H1 (cell line): ENCODE measurements around the gene ZNF358. TPM values are rescaled to one million over a fixed set of nuclear protein-coding genes. Genes with fewer than 3 reads are reported as not detected.
A peak's percentile ranks its signal among the peaks of the same experiment; 100 is the strongest.

ENCODE experiments used
- CTCF ChIA-PET: fragments of 300-600 bp; sonication (Branson Sonifier 250); formaldehyde crosslinking; loops from one replicate; lab custom pipeline; 2021; ENCODE audit not compliant: partially characterized antibody; lab: Charles Lee
- POLR2A ChIA-PET: fragments of 300-600 bp; sonication (Branson Sonifier 250); formaldehyde crosslinking; loops from one replicate; lab custom pipeline; 2021; ENCODE audit warnings: inconsistent platforms; ENCODE audit not compliant: partially characterized antibody; lab: Charles Lee
- DNase-seq, 2 experiments: peaks; one replicate each; pipeline versions ENCODE4 v3.0.0 to v3.0.0-alpha.2; 2010 to 2022; ENCODE audit warnings: low spot score in 2 of 2, low read depth in 1 of 2, mixed read lengths in 1 of 2
- FAIRE-seq: peaks from 2 replicates; lab custom pipeline; 2011; peaks lifted over from hg19 to GRCh38; lab: Jason Lieb, UNC
- H2AFZ ChIP-seq: 2 replicates; pipeline ENCODE4 v1.8.1; 2012; ENCODE audit warnings: low read length, inconsistent platforms
- H2AK5ac ChIP-seq: 2 replicates; pipeline ENCODE4 v1.6.1; 2013; ENCODE audit warnings: low read depth, low read length
- H2BK120ac ChIP-seq: replicated peaks from 2 replicates; pipeline ENCODE3; 2013; ENCODE audit warnings: low read depth, low read length, inconsistent platforms
- H2BK12ac ChIP-seq: 2 replicates; pipeline ENCODE4 v1.6.1; 2013; ENCODE audit warnings: low read depth, low read length
- H2BK15ac ChIP-seq: 2 replicates; pipeline ENCODE4 v1.6.1; 2013; ENCODE audit warnings: low read length
- H2BK20ac ChIP-seq: 2 replicates; pipeline ENCODE4 v1.6.1; 2013; ENCODE audit warnings: low read length
- H2BK5ac ChIP-seq: 2 replicates; pipeline ENCODE4 v1.6.1; 2013; ENCODE audit warnings: low read depth, low read length
- H3K14ac ChIP-seq: 2 replicates; pipeline ENCODE4 v1.6.1; 2013; ENCODE audit warnings: inconsistent platforms; ENCODE audit not compliant: insufficient read length
- H3K18ac ChIP-seq: 2 replicates; pipeline ENCODE4 v1.6.1; 2013; ENCODE audit warnings: low read length; ENCODE audit errors: extremely low read depth
- H3K23ac ChIP-seq: 2 replicates; pipeline ENCODE4 v1.6.1; 2013; ENCODE audit warnings: inconsistent platforms; ENCODE audit not compliant: insufficient read length
- H3K23me2 ChIP-seq: 2 replicates; pipeline ENCODE4 v1.6.1; 2013; ENCODE audit warnings: low read depth, low read length
- H3K27ac ChIP-seq: 2 replicates; pipeline ENCODE4 v1.6.1; 2011; ENCODE audit warnings: low read depth, low read length, inconsistent platforms
- H3K27me3 ChIP-seq, 4 experiments: replicated peaks in 1 of 4; 1 replicate in 1 of 4; 2 replicates in 3 of 4; pipeline versions ENCODE4 v1.6.1 to v1.8.1; 2011 to 2013; ENCODE audit warnings: low read length in 3 of 4, mild to moderate bottlenecking in 3 of 4, inconsistent platforms in 2 of 4, mixed read lengths in 2 of 4, moderate library complexity in 1 of 4; ENCODE audit not compliant: control insufficient read depth in 3 of 4, insufficient read depth in 3 of 4; ENCODE audit errors: extremely low read depth in 1 of 4
- H3K36me3 ChIP-seq, 4 experiments: 2 replicates each; pipeline versions ENCODE4 v1.6.1 to v1.8.1; 2011 to 2013; ENCODE audit warnings: mild to moderate bottlenecking in 4 of 4, low read length in 3 of 4, moderate library complexity in 2 of 4, control low read depth in 1 of 4, inconsistent platforms in 1 of 4; ENCODE audit not compliant: insufficient read depth in 4 of 4, control insufficient read depth in 2 of 4
- H3K4ac ChIP-seq: replicated peaks from 2 replicates; pipeline ENCODE3; 2013; ENCODE audit warnings: low read length, low read depth, mixed read lengths, inconsistent platforms; ENCODE audit not compliant: insufficient read length
- H3K4me1 ChIP-seq, 4 experiments: replicated peaks in 1 of 4; 1 replicate in 1 of 4; 2 replicates in 3 of 4; pipeline versions ENCODE4 v1.6.1 to v1.8.1; 2011 to 2013; ENCODE audit warnings: low read length in 3 of 4, inconsistent platforms in 2 of 4, mixed read lengths in 1 of 4; ENCODE audit not compliant: insufficient read depth in 4 of 4, control insufficient read depth in 3 of 4
- H3K4me2 ChIP-seq, 2 experiments: 2 replicates each; pipeline versions ENCODE4 v1.6.1 to v1.8.1; 2011 to 2013; ENCODE audit warnings: low read depth in 2 of 2, low read length in 2 of 2, control low read depth in 1 of 2, inconsistent platforms in 1 of 2, mild to moderate bottlenecking in 1 of 2; ENCODE audit not compliant: insufficient read depth in 1 of 2
- H3K4me3 ChIP-seq, 4 experiments: fragments of 200-600, 300-600 bp in 1 of 4; sonication (generic), shearing (Covaris generic), sonication (Bioruptor Twin) in 1 of 4; 2 replicates each; pipeline versions ENCODE4 v1.5.1 to v1.8.1; 2011 to 2016; ENCODE audit warnings: low read length in 4 of 4, low read depth in 3 of 4, control low read depth in 2 of 4, inconsistent platforms in 2 of 4, mild to moderate bottlenecking in 2 of 4, mixed read lengths in 1 of 4, moderate library complexity in 1 of 4; ENCODE audit not compliant: insufficient read depth in 2 of 4; ENCODE audit errors: extremely low read depth in 1 of 4
- H3K56ac ChIP-seq: replicated peaks from 2 replicates; pipeline ENCODE3; 2013; ENCODE audit warnings: low read depth, mild to moderate bottlenecking, mixed read lengths, low read length, inconsistent platforms; ENCODE audit not compliant: insufficient read length
- H3K79me1 ChIP-seq: 2 replicates; pipeline ENCODE4 v1.6.1; 2013; ENCODE audit warnings: low read depth, low read length, control low read depth
- H3K79me2 ChIP-seq, 2 experiments: 2 replicates each; pipeline versions ENCODE4 v1.6.1 to v1.8.1; 2012 to 2013; ENCODE audit warnings: low read length in 2 of 2, mild to moderate bottlenecking in 2 of 2, inconsistent platforms in 1 of 2; ENCODE audit not compliant: insufficient read depth in 2 of 2, control insufficient read depth in 1 of 2
- H3K9ac ChIP-seq, 4 experiments: replicated peaks in 1 of 4; 1 replicate in 1 of 4; 2 replicates in 3 of 4; pipeline versions ENCODE4 v1.6.1 to v1.8.1; 2011 to 2013; ENCODE audit warnings: low read depth in 3 of 4, low read length in 3 of 4, control low read depth in 2 of 4, mild to moderate bottlenecking in 2 of 4, moderate library complexity in 2 of 4, inconsistent platforms in 1 of 4; ENCODE audit errors: extremely low read depth in 1 of 4
- H3K9me3 ChIP-seq, 2 experiments: 2 replicates each; pipeline versions ENCODE4 v1.6.1 to v1.8.1; 2012 to 2013; ENCODE audit warnings: mild to moderate bottlenecking in 2 of 2, moderate library complexity in 2 of 2, control low read depth in 1 of 2, inconsistent platforms in 1 of 2, low read depth in 1 of 2, low read length in 1 of 2, mixed read lengths in 1 of 2; ENCODE audit not compliant: insufficient read depth in 2 of 2
- H4K20me1 ChIP-seq, 2 experiments: replicated peaks in 1 of 2; 2 replicates each; pipeline versions ENCODE3 to v1.8.1; 2011 to 2013; ENCODE audit warnings: inconsistent platforms in 2 of 2, low read length in 2 of 2, mild to moderate bottlenecking in 1 of 2; ENCODE audit not compliant: insufficient read depth in 2 of 2, control insufficient read depth in 1 of 2
- H4K5ac ChIP-seq: 2 replicates; pipeline ENCODE4 v1.6.1; 2013; ENCODE audit warnings: low read length, low read depth, mixed read lengths, inconsistent platforms; ENCODE audit not compliant: insufficient read length
- H4K8ac ChIP-seq: 2 replicates; pipeline ENCODE4 v1.8.0; 2013; ENCODE audit warnings: mild to moderate bottlenecking, moderate library complexity, low read length, inconsistent platforms; ENCODE audit not compliant: insufficient read depth; ENCODE audit errors: extremely low read depth
- H4K91ac ChIP-seq: replicated peaks from 2 replicates; pipeline ENCODE3; 2013; ENCODE audit warnings: low read length, mixed read lengths, inconsistent platforms; ENCODE audit not compliant: insufficient read length
- CEBPB ChIP-seq: IDR thresholded peaks from 2 replicates; pipeline ENCODE4 v1.6.1; 2012; ENCODE audit warnings: low read depth, low read length
- FOSL1 ChIP-seq: IDR thresholded peaks from 2 replicates; pipeline ENCODE4 v1.6.1; 2011; ENCODE audit warnings: mild to moderate bottlenecking, low read depth, low read length, moderate library complexity; ENCODE audit not compliant: insufficient read depth
- TAF1 ChIP-seq: IDR thresholded peaks from 2 replicates; pipeline ENCODE4 v1.6.1; 2011; ENCODE audit warnings: mild to moderate bottlenecking, low read depth, low read length
- TEAD4 ChIP-seq: IDR thresholded peaks from 2 replicates; pipeline ENCODE4 v1.6.1; 2012; ENCODE audit warnings: low read depth, low read length, inconsistent platforms, mixed read lengths
- WGBS, 2 experiments: shearing (Covaris generic) in 1 of 2; methylation state at CpG; one replicate each; pipeline versions ENCODE4 v1.1.6 to v1.1.7; 2013 to 2015; ENCODE audit warnings: low lambda C conversion rate in 2 of 2, mixed read lengths in 2 of 2, inconsistent platforms in 1 of 2, low coverage in 1 of 2, missing lambda C conversion rate in 1 of 2; ENCODE audit not compliant: insufficient replicate concordance in 2 of 2, insufficient coverage in 1 of 2, insufficient read length in 1 of 2; ENCODE audit errors: extremely low coverage in 1 of 2, missing lambda C conversion rate in 1 of 2; 5-methylcytosine and 5-hydroxymethylcytosine counted together
- polyA plus RNA-seq, 7 experiments: library from polyadenylated mRNA; depleted of rRNA in 3 of 7; stranded (reverse) in 5 of 7; unstranded in 2 of 7; fragments of >200 nt in 5 of 7; fragments of 200-250 nt in 2 of 7; gene quantifications; 1 replicate in 5 of 7; 2 replicates in 1 of 7; 4 replicates in 1 of 7; pipeline versions ENCODE4 v1.2.1 to v1.2.3, GENCODE V29; 2011 to 2013; ENCODE audit warnings: missing spikeins in 2 of 7, mixed read lengths in 2 of 7
- total RNA-seq: library from RNA; stranded (reverse); fragmentation: NEBNext Ultra II Directional; extraction: Animal tissue kit (Norgen Biotek cat#: 25700); gene quantifications from 2 replicates; pipeline ENCODE4 v1.2.1, GENCODE V29; 2021
- TF ChIP-seq, protein P1 (sequence below): IDR thresholded peaks from 2 replicates; pipeline ENCODE4 v1.6.1; 2012; ENCODE audit warnings: low read length, inconsistent platforms

Gene ZNF358
- total and polyA plus RNA-seq, 2 of the 8 experiments (the other 6 are each of a cell fraction or from before 2014, with no cell fraction given), result 40.0 to 60.3 TPM

DNA sequence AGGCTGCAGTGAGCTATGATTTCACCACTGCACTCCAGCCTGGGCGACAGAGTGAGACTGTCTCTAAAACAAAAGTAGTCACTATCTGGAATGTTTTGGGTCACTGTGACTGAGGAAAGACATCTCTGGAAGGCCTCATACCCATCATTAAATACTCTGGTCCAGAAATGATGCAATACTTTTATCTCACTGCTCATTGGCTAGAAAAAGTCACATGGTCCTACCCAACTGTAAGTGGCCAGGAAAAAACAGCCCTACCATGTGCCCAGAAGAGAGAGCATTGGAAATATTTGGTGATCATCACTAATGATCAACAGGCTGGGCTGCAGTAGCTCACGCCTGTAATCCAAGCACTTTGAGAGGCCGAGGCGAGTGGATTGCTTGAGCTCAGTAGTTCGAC lies 49.4 kb downstream of the ZNF358 start:
- no peaks in the 10 kb centered on the region for H3K9me3 ChIP-seq
- no peak overlapping the region for H3K4ac ChIP-seq
- H4K20me1 ChIP-seq, result no peaks in the 10 kb centered on the region
- no peak overlapping the region for H4K8ac ChIP-seq
- H4K5ac ChIP-seq, result no peak overlapping the region
- H3K27me3 ChIP-seq, result no peaks in the 10 kb centered on the region
- no peak overlapping the region for H3K14ac ChIP-seq
- H3K79me2 ChIP-seq, result no peaks in the 10 kb centered on the region
- no peak overlapping the region for H2BK20ac ChIP-seq
- DNase-seq (no peak), FAIRE-seq (no peak)
- no peaks in the 10 kb centered on the region for H3K4me1 ChIP-seq
- no peak overlapping the region for H3K23ac ChIP-seq
- H3K79me1 ChIP-seq, result no peaks in the 10 kb centered on the region
- WGBS, 2 experiments, result 70% methylated on average over 5 of the region's 5 CpGs; no CpG with 5 or more reads in 1 of the 2 experiments
- no peaks in the 10 kb centered on the region; a peak in 2 of 8 replicates for H3K36me3 ChIP-seq
- no peak overlapping the region for H3K27ac ChIP-seq
- ChIA-PET POLR2A (interaction anchor here (1.0 kb wide), 1 partner anchor 10 kb away, joined by 3 read pairs; no protein-coding TSS in a partner anchor), CTCF (interaction anchor here (0.9 to 2.1 kb wide), 7 partner anchors 18 to 463 kb away, joined by 3 to 7 read pairs (median 5); partner anchors contain the start of genes CAMSAP3 and TRAPPC5)
- H2AFZ ChIP-seq, result no peak overlapping the region
- no peak overlapping the region for H2BK5ac ChIP-seq
- H2BK120ac ChIP-seq, result no peak overlapping the region
- no peak overlapping the region for H3K9ac ChIP-seq
- no peak overlapping the region for H3K4me3 ChIP-seq
- H2BK15ac ChIP-seq, result no peak overlapping the region
- H3K18ac ChIP-seq, result no peak overlapping the region
- no peak overlapping the region for H2AK5ac ChIP-seq
- H2BK12ac ChIP-seq, result no peak overlapping the region
- H3K23me2 ChIP-seq, result no peaks in the 10 kb centered on the region
- no peak overlapping the region for H4K91ac ChIP-seq
- H3K4me2 ChIP-seq, result no peak overlapping the region
- H3K56ac ChIP-seq, result no peak overlapping the region
- TF ChIP-seq CEBPB, result peak; percentile 84
- TF ChIP-seq TEAD4, result no peak
- no peak for TF ChIP-seq FOSL1
- TF ChIP-seq TAF1, result no peak
- TF ChIP-seq, protein P1, sequence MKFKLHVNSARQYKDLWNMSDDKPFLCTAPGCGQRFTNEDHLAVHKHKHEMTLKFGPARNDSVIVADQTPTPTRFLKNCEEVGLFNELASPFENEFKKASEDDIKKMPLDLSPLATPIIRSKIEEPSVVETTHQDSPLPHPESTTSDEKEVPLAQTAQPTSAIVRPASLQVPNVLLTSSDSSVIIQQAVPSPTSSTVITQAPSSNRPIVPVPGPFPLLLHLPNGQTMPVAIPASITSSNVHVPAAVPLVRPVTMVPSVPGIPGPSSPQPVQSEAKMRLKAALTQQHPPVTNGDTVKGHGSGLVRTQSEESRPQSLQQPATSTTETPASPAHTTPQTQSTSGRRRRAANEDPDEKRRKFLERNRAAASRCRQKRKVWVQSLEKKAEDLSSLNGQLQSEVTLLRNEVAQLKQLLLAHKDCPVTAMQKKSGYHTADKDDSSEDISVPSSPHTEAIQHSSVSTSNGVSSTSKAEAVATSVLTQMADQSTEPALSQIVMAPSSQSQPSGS, result no peak
